HG03439 (cell line): ENCODE data around the gene AKT3.

Source experiments
- ATAC-seq: cut with Tn5 transposase; IDR thresholded peaks from one replicate; pipeline ENCODE4 v1.9.1; 2021; ENCODE audit warnings: mild to moderate bottlenecking, moderate library complexity; ENCODE audit not compliant: unreplicated experiment

Gene AKT3

GRCh38 chr1:243733670-243734307, 116.3 kb downstream of the AKT3 start:
- ATAC-seq, result no peak

DNA sequence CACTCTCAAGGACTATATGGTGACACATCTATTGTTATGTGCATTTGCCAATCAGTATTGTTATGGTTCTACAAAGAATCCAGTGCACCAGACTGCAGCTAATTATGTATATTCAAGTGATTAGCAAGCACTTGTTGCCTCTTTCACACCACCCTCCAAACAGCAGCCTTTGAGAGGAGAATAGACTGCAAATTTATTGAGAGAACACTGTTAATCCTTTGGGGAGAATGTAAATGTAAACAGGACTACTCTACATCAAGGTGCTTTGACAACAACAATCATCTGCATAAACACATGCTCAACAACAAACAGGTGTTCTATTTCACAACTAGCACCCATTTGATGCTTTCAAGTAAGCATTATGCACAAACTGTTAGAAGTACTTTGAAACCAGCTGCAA, 117.4 kb downstream of the AKT3 start:
- no peak for ATAC-seq

- no peak for ATAC-seq
Measured at GRCh38 chr1:243731974-243732625, 117.9 kb downstream of the AKT3 start.

- no peak for ATAC-seq
Measured at GRCh38 chr1:243731301-243731891, 118.6 kb downstream of the AKT3 start.

DNA sequence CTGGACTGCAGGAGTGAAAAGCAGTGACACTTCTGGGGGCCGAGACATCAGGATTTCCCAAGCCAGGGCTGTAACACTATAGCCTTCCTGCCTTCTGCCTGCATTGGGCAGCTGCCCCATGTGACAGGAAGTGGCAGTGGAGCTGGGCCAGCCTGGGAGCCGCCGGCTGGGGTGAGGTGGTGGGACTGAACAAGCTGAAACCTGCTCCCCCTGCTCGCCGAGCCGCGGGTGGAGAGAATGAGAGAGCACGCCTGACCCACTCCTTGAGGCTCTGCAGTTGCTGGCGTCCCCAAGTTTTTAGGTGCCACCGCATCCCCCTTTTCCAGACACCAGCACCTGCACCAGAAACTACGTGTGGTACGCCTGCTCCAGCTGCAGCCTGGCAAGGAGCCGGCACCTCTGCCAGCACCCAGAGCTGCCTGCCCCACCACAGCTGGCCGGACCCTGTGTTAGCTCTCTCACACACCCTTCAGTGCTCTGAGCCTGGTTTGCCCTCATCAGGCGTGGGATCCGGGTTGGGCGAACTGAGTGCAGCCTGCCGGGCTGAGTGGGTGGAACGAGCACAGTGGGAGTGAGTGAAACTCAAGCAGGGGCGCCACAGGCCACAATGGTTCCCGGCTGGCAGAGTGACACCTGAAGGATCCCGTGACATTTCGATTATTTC, 119.4 kb downstream of the AKT3 start:
- no peak for ATAC-seq

GRCh38 chr1:243729956-243730355, 120.1 kb downstream of the AKT3 start:
- no peak for ATAC-seq

DNA sequence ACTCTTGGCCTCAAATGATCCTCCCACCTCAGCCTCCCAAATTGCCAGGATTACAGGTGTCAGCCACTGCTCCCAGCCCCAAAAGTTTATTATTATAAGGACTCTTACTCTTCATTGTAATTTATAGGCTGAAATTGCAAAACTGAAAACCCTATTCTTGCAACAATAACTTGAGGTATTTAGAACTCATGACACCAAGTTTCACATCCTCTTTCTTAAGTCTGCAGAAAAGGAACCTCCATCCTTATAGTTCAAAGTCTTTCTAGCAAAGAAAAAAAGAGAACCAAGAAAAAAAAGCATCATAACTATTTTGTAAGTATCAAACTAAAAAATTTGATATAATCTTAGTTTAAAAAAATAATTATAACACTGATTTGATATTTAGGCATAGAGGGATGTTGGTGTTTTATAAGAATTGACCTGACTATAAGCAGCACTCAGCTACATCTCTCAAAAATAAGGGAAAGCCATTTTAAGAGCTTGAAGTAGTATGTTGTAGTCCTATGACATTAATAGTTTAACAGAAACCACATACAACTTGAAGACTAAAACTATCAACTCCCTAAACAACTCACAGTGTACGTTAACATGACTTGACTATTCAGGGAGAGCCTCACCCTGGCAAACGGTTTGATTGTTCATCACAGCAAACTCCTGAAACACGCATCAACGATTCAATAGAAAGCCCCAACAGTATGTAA, 122.4 kb downstream of the AKT3 start:
- ATAC-seq, result peak; percentile 90

DNA sequence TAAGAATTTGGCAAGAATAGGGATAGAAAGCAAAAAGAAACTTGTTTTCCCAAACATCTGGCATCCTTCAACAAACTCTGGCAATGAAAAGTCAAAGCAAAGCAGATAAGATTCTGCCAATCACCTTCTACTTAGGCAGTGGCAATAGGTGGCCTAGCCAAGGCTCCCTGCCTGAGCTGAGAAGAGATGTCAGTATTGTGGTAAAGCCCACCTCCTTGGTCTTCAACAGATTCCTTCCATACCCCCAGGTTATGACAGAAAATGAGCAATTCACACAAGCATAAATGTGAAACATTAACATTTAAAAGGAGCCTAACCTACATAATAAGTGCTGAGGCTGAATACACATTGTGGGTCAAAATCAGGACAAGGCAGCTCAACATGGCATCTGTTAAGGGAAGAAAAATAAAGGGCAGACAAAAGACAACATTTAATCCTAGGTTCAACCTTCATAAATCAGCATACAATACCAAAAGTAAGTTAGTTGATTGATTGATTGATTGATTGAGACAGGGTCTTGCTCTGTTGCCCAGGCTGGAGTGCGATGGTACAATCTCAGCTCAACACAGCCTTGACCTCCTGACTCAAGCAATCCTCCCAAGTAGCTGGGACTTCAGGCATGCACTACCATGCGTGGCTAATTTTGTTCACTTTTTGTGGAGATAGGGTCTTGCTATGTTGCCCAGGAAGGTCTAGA, 123.1 kb downstream of the AKT3 start:
- peak; percentile 30 for ATAC-seq

- no peak for ATAC-seq
Measured at GRCh38 chr1:243725846-243726245, 124.2 kb downstream of the AKT3 start.

- ATAC-seq, result no peak
Measured at GRCh38 chr1:243725075-243725474, 125.0 kb downstream of the AKT3 start.

- no peak for ATAC-seq
Measured at GRCh38 chr1:243723458-243724043, 126.5 kb downstream of the AKT3 start.

GRCh38 chr1:243723050-243723449, 127.0 kb downstream of the AKT3 start:
- ATAC-seq, result no peak

GRCh38 chr1:243719476-243719875, 130.6 kb downstream of the AKT3 start:
- ATAC-seq, result no peak

- ATAC-seq, result no peak
Measured at GRCh38 chr1:243718893-243719292, 131.2 kb downstream of the AKT3 start.

DNA sequence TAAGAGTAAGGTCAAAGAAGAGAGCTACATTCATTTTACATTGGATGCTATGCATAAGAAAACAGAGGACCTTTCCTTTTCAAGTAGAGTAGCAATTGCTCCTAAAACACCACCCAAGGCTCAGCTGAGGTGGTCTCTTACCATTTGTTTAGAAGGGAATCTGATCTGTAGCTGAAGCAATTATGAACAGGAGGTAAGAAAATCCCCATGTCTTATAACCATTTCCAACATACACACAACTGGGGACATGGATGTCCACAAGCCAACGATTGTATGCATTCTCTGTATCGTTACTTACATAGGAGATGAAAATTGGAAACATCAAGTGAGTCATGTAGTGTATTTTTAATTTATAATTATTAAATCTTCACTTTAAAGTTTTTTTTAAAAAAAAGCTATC, 132.0 kb downstream of the AKT3 start:
- ATAC-seq, result no peak

DNA sequence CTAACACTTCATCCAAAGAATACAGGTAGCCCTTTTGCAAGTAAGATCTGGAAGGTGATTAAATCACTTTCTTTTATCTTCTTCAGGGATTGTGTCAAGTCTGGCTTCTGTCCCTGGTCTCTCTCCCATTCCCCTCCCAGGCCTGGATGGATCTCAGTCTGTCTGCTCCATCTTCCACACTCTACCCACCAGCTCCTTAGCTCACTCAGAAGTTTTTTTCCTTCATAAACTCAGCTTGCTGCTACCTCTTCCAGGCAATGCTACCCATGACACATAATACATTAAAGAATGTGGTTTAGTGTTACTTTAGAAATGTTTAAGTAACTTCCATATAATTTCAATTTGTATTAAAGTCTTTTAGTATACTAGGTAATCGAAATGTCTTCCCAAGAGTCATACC, 133.1 kb downstream of the AKT3 start:
- ATAC-seq, result no peak

DNA sequence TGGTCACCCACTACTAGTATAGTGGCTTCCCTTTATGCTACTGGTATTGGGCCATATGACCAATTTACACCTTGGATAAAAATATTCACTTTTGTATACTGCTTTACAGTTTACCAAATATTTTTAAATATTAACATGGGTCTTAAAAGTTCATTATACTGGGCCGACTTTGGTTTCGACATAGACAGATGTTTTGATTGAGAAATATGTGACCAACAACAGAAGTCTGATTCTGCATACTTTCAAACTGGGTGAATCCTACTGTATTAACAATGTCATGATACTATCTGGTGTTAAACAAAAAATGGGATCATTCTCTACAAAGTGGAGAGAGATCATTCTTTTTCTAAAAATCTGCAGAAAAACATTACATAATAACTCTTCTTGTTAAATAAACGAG, 134.8 kb downstream of the AKT3 start:
- ATAC-seq, result no peak

- ATAC-seq, result no peak
Measured at GRCh38 chr1:243713470-243714186, 136.4 kb downstream of the AKT3 start.

- no peak for ATAC-seq
Measured at GRCh38 chr1:243712941-243713340, 137.1 kb downstream of the AKT3 start.

GRCh38 chr1:243712242-243712641, 137.8 kb downstream of the AKT3 start:
- ATAC-seq, result no peak
